Fibroblast of villous mesenchyme (primary cell): ENCODE data around the gene OVCA2. TPM values are rescaled to one million over a fixed set of nuclear protein-coding genes. Genes with fewer than 3 reads are reported as not detected.

Source experiments
- DNase-seq: peaks from one replicate; pipeline ENCODE4 v3.0.0-alpha.2; 2010; ENCODE audit warnings: low read depth
- H3K4me3 ChIP-seq: 2 replicates; pipeline ENCODE4 v1.5.1; 2011; ENCODE audit warnings: low read depth, mild to moderate bottlenecking, low read length
- small RNA-seq: library from RNA; depleted of rRNA; stranded (forward); fragments of <200 nt; gene quantifications from one replicate; pipeline ENCODE3, GENCODE V24; 2012
- total RNA-seq: library from RNA; depleted of rRNA; stranded (reverse); fragments of >200 nt; gene quantifications from 2 replicates; pipeline ENCODE4 v1.2.3, GENCODE V29; 2012
- TF ChIP-seq, protein P1 (sequence below): IDR thresholded peaks from 2 replicates; pipeline ENCODE4 v1.5.1; 2012; ENCODE audit warnings: low read depth, mild to moderate bottlenecking, low read length; ENCODE audit not compliant: insufficient read depth

OVCA2 gene
- total RNA-seq, 1 donor: 48.4 TPM

DNA sequence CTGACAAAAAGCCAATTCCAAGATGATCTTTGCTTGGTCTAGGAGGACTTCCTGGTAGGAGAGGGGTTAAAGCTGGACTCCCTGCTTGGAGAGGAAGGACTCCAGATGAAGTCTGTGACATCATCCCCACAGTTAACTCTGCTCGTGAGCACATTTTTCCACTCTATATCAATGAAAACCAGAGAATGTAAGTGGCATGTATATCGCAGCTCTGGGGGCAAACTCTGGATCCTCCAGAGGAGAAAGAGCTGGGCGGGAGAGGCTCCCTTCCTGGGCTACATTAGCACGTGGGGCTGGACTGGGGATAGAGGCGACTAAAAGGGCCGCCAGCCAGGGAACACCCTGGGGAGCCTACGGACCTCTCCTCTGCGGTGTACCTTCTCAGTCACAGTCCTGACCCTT lies 47.2 kb downstream of the OVCA2 start:
- peak overlapping the region; percentile 47 for H3K4me3 ChIP-seq
- TF ChIP-seq, protein P1, sequence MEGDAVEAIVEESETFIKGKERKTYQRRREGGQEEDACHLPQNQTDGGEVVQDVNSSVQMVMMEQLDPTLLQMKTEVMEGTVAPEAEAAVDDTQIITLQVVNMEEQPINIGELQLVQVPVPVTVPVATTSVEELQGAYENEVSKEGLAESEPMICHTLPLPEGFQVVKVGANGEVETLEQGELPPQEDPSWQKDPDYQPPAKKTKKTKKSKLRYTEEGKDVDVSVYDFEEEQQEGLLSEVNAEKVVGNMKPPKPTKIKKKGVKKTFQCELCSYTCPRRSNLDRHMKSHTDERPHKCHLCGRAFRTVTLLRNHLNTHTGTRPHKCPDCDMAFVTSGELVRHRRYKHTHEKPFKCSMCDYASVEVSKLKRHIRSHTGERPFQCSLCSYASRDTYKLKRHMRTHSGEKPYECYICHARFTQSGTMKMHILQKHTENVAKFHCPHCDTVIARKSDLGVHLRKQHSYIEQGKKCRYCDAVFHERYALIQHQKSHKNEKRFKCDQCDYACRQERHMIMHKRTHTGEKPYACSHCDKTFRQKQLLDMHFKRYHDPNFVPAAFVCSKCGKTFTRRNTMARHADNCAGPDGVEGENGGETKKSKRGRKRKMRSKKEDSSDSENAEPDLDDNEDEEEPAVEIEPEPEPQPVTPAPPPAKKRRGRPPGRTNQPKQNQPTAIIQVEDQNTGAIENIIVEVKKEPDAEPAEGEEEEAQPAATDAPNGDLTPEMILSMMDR: no peak
- peak; percentile 81 for DNase-seq

DNA sequence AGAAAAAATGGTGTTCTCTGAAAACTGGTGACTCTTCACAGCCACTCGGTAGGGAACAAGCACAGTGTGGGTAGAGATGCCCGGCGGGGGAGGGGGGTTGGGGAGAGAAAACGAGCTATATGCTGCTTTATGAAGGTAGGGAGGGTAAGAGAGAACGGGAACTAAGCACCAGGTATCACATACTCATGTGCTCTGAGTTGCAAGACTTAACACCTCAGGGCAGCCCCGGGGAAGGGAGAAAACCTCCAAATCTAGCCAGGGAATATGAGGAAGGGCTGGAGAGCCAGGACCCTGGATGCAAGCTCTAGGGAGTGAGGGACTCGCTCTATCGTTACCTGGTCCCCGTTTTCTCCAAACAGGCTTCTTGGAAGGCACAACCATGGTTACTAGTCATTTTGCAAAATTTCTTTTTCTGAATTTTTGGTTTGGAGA lies 48.4 kb downstream of the OVCA2 start:
- TF ChIP-seq, protein P1: no peak
- no peak for DNase-seq
- H3K4me3 ChIP-seq: no peak overlapping the region

DNA sequence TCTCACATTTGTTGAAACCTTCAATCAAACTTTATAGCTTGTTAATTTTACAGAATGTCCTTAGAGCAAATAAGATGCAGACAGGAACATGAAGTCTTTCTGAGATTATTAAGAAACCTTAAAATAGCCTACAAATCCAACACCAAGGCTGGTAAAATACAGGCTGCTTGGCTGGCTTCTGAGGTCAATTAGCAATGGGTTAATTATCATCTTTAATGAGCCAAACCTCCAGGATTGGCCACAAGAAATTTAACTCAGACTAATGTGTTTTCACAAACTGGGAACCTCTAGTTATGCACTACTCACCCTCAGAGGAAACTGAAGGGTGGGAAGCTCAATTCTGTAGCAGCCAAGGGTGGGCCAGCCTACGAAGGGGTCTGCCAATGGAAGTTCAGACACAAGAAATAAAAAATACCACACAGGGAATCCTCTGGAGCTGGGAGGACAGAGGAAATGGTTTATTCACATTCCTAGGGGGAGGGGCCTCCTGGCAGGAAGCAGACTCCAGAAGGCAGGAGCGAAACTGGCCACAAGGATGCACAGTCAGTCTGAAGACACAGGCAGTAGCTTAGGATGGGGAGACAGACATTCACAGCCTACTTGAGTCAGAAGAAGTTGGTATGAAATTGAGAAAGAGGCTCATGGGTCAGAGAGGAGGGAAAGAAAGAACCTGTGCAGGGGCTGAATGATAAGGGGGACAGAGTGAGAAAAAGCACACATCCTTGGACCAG lies 49.1 kb downstream of the OVCA2 start:
- no peak overlapping the region for H3K4me3 ChIP-seq
- DNase-seq: peak; percentile 97
- TF ChIP-seq, protein P1: peak; percentile 53

DNA sequence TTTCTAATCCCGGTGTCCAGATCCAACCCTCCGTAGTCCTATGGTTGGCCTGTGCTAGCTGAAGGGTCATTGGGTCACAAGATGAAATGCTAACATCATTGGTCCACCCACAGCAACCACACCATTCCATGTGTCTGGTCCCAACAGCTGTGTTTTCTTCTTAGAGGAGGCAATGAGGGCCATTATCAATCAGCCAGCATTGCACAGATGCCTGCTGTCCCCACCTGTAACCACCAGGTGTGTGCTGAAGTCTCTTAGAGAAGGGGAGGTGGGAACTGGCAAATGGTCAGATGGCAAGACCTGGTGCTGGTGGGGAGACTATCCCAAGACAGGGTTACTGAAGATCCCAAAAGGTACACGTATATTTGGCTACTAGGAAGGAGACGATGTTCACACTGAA lies 50.4 kb downstream of the OVCA2 start:
- no peak overlapping the region for H3K4me3 ChIP-seq
- TF ChIP-seq, protein P1: no peak
- no peak for DNase-seq

Small RNAs within 50 kb of the gene (small RNA-seq; reads per million reads assigned to genes)
- gene AC090617.9 (not detected), gene MIR132 (40.7 reads per million, percentile 95 among the genes with 10 or more reads in this experiment), gene MIR212 (6.3 reads per million, percentile 85 among the genes with 10 or more reads in this experiment), gene OVCA2 (not detected)

Other genes starting within 250 kb of the OVCA2 start
- gene SMYD4, start 212.1 kb upstream of the OVCA2 start, total RNA-seq: 9.3 and 12.5 TPM in 2 replicates
- 13.4 and 13.5 TPM in 2 replicates for gene RPA1, start 212.0 kb upstream of the OVCA2 start, total RNA-seq
- 0.43 TPM in 1 of 2 replicates, not detected in the other for gene RTN4RL1, start 16.7 kb upstream of the OVCA2 start, total RNA-seq
- 45.1 and 58.7 TPM in 2 replicates for gene DPH1, start 11.9 kb upstream of the OVCA2 start, total RNA-seq
- 81.6 and 102 TPM in 2 replicates for gene HIC1, start 13.1 kb downstream of the OVCA2 start, total RNA-seq